HepG2 (cell line): ENCODE results near the gene RABL6. TPM values are rescaled to one million over a fixed set of nuclear protein-coding genes. Genes with fewer than 3 reads are reported as not detected.
"Not testable (repeated sequence)": the region's sequence is repeated elsewhere in the genome, so short reads cannot be mapped to it uniquely, and the experiment has no call there.

Source experiments
- ATAC-seq: fragments of 200-7000 bp; cut with Tn5 transposase; 3 replicates; pipeline ENCODE4 v1.9.1; 2020; ENCODE audit warnings: mild to moderate bottlenecking, moderate library complexity
- BruUV-seq: library from RNA; stranded (reverse); fragments of 400-500 nt; replicated peaks from 2 replicates; lab custom pipeline; 2021; lab: Mats Ljungman, UMichigan
- CTCF ChIA-PET: fragments of 300-600 bp; formaldehyde crosslinking; extraction: SDS; loops from one replicate; lab custom pipeline; 2021; ENCODE audit warnings: low total read pairs, inconsistent platforms, low intra/inter-chr PET ratio; lab: Yijun Ruan, JAX
- POLR2A ChIA-PET: fragments of 350-600 bp; sonication (Branson Sonifier 250); formaldehyde crosslinking; loops from one replicate; lab custom pipeline; 2020; ENCODE audit warnings: antibody characterized with exemption, inconsistent platforms; lab: Yijun Ruan, JAX
- DNase-seq: peaks from one replicate; pipeline ENCODE4 v3.0.0-alpha.2; 2015; ENCODE audit warnings: low spot score
- FAIRE-seq: peaks from 3 replicates; lab custom pipeline; 2011; peaks lifted over from hg19 to GRCh38; lab: Jason Lieb, UNC
- H2AFZ ChIP-seq: one replicate; pipeline ENCODE4 v1.6.1; 2011; ENCODE audit warnings: low read length, inconsistent platforms
- H3K27ac ChIP-seq: fragments of 300-600 bp; 3 replicates; pipeline ENCODE4 v1.8.0; 2011; ENCODE audit warnings: mixed run types, mild to moderate bottlenecking, mixed read lengths, low read length, inconsistent platforms; ENCODE audit not compliant: insufficient read depth; ENCODE audit errors: extremely low read length
- H3K27me3 ChIP-seq, 2 experiments: fragments of 200-600 bp in 1 of 2; 2 replicates in 1 of 2; 3 replicates in 1 of 2; pipeline versions ENCODE4 v1.6.0 to v1.8.0; 2011; ENCODE audit warnings: low read length in 2 of 2, mild to moderate bottlenecking in 2 of 2, moderate library complexity in 2 of 2, inconsistent platforms in 1 of 2; ENCODE audit not compliant: insufficient read depth in 2 of 2, control insufficient read depth in 1 of 2
- H3K36me3 ChIP-seq, 2 experiments: fragments of 200-600 bp in 1 of 2; replicated peaks in 1 of 2; 2 replicates in 1 of 2; 3 replicates in 1 of 2; pipeline versions ENCODE4 v1.5.1 to v1.8.0; 2011; ENCODE audit warnings: low read length in 2 of 2, inconsistent platforms in 1 of 2; ENCODE audit not compliant: insufficient read depth in 2 of 2, control insufficient read depth in 1 of 2
- H3K4me1 ChIP-seq: 2 replicates; pipeline ENCODE4 v1.5.1; 2012; ENCODE audit warnings: low read length, inconsistent platforms; ENCODE audit not compliant: insufficient read depth
- H3K4me2 ChIP-seq: 2 replicates; pipeline ENCODE4 v1.6.0; 2011; ENCODE audit warnings: low read depth, low read length, inconsistent platforms
- H3K4me3 ChIP-seq, 3 experiments: fragments of 200-600 bp in 1 of 3; sonication (generic), shearing (Covaris generic) in 1 of 3; replicated peaks in 1 of 3; 2 replicates each; pipeline ENCODE4 v1.5.1; 2011 to 2016; ENCODE audit warnings: low read length in 3 of 3, inconsistent platforms in 2 of 3, low read depth in 2 of 3, mild to moderate bottlenecking in 2 of 3, control low read depth in 1 of 3, mixed read lengths in 1 of 3; ENCODE audit not compliant: insufficient read depth in 1 of 3
- H3K79me2 ChIP-seq: one replicate; pipeline ENCODE4 v1.6.1; 2011; ENCODE audit warnings: low read length, inconsistent platforms; ENCODE audit not compliant: insufficient read depth
- H3K9ac ChIP-seq: 2 replicates; pipeline ENCODE4 v1.6.0; 2011; ENCODE audit warnings: mild to moderate bottlenecking, low read depth, low read length, inconsistent platforms; ENCODE audit not compliant: insufficient read depth
- H3K9me3 ChIP-seq: 2 replicates; pipeline ENCODE4 v1.5.1; 2012; ENCODE audit warnings: mild to moderate bottlenecking, low read length
- H4K20me1 ChIP-seq: 2 replicates; pipeline ENCODE4 v1.6.0; 2011; ENCODE audit warnings: inconsistent platforms, mild to moderate bottlenecking, low read length, moderate library complexity; ENCODE audit not compliant: insufficient read depth
- ARID5B ChIP-seq: IDR thresholded peaks from 2 replicates; pipeline ENCODE4 v1.4.0; 2020; ENCODE audit warnings: mild to moderate bottlenecking, missing genetic modification reagents
- CEBPB ChIP-seq: IDR thresholded peaks from 2 replicates; pipeline ENCODE4 v1.6.1; 2011; ENCODE audit warnings: low read depth, low read length, improper control_type of control experiment, borderline replicate concordance
- CEBPG ChIP-seq: IDR thresholded peaks from 2 replicates; pipeline ENCODE4 v1.6.1; 2016
- ZNF362 ChIP-seq: sonication (generic); formaldehyde crosslinking; IDR thresholded peaks from 2 replicates; pipeline ENCODE4 v1.4.0; 2020; ENCODE audit warnings: missing genetic modification reagents, mild to moderate bottlenecking, borderline replicate concordance
- ZNF441 ChIP-seq: sonication (generic); formaldehyde crosslinking; IDR thresholded peaks from 2 replicates; pipeline ENCODE4 v1.7.0; 2021; ENCODE audit warnings: missing genetic modification reagents, borderline replicate concordance
- WGBS: methylation state at CpG from one replicate; pipeline ENCODE4 v1.1.6; 2017; ENCODE audit warnings: low lambda C conversion rate; 5-methylcytosine and 5-hydroxymethylcytosine counted together
- in situ Hi-C: cut with HindIII; loops from 2 replicates; pipeline ENCODE4 v1.10.0; 2017; ENCODE audit warnings: low pct_unique_long_range_greater_than_20kb; ENCODE audit not compliant: extremely low pct_ligation_motif_present
- intact Hi-C: fragments of 100-400 bp; cut with micrococcal nuclease; formaldehyde crosslinking; loops from one replicate; pipeline ENCODE4 v1.10.0; 2022; ENCODE audit not compliant: unreplicated experiment
- polyA plus RNA-seq, 8 experiments: library from polyadenylated mRNA; depleted of rRNA in 3 of 8; stranded (reverse) in 7 of 8; unstranded in 1 of 8; fragments of >200 nt; fragmentation: Illumina TruSeq in 4 of 8; extraction: Trizol in 4 of 8; gene quantifications; 2 replicates each; pipeline versions ENCODE4 v1.2.1 to v1.2.3, GENCODE V29; 2011 to 2016; ENCODE audit warnings: low read depth in 4 of 8, missing spikeins in 1 of 8, mixed read lengths in 1 of 8; ENCODE audit not compliant: insufficient read depth in 1 of 8
- total RNA-seq, 5 experiments: library from RNA; depleted of rRNA; stranded (reverse); fragments of >200 nt; fragmentation: Illumina TruSeq; extraction: Trizol; gene quantifications; 2 replicates each; pipeline ENCODE4 v1.2.3, GENCODE V29; 2016; ENCODE audit warnings: low read depth in 1 of 5

The RABL6 gene
- total and polyA plus RNA-seq, 2 of the 13 experiments (the other 11 are each of a cell fraction or from before 2014, with no cell fraction given): 81.5 to 125 TPM

GRCh38 chr9:136883670-136884069 is 75.9 kb downstream of the RABL6 start:
- WGBS: 50% methylated on average over 10 of the region's 10 CpGs
- DNase-seq, H3K27ac ChIP-seq, in situ Hi-C loops, ATAC-seq, H3K36me3 ChIP-seq, H3K9ac ChIP-seq, H3K9me3 ChIP-seq, BruUV-seq, H2AFZ ChIP-seq, H3K27me3 ChIP-seq, H3K4me3 ChIP-seq, CTCF ChIA-PET, FAIRE-seq: not testable (repeated sequence)
- POLR2A ChIA-PET: interaction anchor here (0.7 to 7.1 kb wide), 9 partner anchors 10 to 172 kb away, joined by 3 to 45 read pairs (median 6); no protein-coding TSS in a partner anchor
- intact Hi-C loops: loop anchor here (5.0 to 10.0 kb wide), 2 partner anchors 36 to 99 kb away; partner anchors contain the start of gene PHPT1
- Histone ChIP-seq H3K4me2 (0 out of 2 replicates have a peak overlapping the region, but pooled peaks have one; percentile 98), H3K4me1 (peaks cover 64% of the 10 kb centered on the region), H3K79me2 (peaks cover 20% of the 10 kb centered on the region), H4K20me1 (0 out of 2 replicates have a peak, but pooled peaks cover 10% of the 10 kb centered on the region)
- TF ChIP-seq ARID5B (CRISPR knock-in tag) (0 out of 2 replicates have a peak, but pooled peaks have one; percentile 8), CEBPB (peak; percentile 52; the same call in 1 of the 2 replicates), CEBPG (peak; percentile 49), ZNF362 (CRISPR knock-in tag) (peak; percentile 59; the same call in 1 of the 2 replicates), ZNF441 (peak; percentile 48; the same call in 1 of the 2 replicates)
